Nucleus accumbens (tissue), 56 donors: Measurements from ENCODE around the gene CIAO3.
"Not testable (repeated sequence)": the region's sequence is repeated elsewhere in the genome, so short reads cannot be mapped to it uniquely, and the experiment has no call there.

Experiments used
- DNase-seq, 56 donors: peaks; one replicate each; lab custom pipeline; 2025; lab: John Stamatoyannopoulos, UW

Gene CIAO3

DNA sequence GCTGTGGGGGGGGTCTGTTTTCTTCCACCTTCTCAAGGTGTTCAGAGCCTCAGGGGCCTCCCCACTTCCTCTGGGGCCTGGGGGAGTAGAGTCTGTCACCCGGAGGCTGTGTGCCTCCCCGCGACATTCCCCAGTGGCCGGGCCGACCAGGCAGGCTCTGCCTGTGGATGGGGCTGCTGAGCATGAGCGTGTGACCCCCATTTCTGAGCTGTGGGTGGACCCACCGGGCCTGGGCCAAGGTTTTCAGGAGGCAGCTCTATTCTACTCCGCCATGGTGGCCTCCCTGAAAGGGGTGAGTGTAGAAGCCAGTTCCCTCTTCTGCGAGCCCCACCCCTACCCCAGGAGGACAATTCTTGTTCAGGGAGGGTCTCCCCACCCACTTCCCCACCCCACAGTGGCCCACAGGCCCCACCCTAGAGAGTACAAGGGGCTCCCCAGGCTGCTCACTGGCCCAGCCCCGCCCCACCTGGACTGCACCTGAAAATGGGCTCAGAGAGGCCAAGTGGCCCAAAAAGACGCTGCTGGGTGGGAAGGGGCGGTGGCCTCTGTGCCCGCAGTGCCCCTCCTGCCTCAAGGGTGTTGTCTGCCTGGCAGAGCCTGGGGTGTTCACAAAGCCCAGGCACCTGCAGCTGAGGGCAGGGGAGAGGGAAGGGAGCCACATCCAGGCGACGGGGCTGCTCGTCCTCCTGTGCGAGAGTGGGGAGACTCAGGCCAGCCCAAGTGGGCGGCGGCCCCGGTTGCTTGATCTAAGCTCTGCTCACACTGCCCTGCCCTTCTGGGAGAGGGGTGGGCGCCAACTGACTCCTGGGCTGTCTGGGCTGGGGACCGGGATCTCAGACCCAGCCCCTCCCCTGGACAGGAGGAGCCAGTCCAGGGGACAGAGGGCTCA lies 21.1 kb upstream of the CIAO3 start:
- DNase-seq: no peak

DNA sequence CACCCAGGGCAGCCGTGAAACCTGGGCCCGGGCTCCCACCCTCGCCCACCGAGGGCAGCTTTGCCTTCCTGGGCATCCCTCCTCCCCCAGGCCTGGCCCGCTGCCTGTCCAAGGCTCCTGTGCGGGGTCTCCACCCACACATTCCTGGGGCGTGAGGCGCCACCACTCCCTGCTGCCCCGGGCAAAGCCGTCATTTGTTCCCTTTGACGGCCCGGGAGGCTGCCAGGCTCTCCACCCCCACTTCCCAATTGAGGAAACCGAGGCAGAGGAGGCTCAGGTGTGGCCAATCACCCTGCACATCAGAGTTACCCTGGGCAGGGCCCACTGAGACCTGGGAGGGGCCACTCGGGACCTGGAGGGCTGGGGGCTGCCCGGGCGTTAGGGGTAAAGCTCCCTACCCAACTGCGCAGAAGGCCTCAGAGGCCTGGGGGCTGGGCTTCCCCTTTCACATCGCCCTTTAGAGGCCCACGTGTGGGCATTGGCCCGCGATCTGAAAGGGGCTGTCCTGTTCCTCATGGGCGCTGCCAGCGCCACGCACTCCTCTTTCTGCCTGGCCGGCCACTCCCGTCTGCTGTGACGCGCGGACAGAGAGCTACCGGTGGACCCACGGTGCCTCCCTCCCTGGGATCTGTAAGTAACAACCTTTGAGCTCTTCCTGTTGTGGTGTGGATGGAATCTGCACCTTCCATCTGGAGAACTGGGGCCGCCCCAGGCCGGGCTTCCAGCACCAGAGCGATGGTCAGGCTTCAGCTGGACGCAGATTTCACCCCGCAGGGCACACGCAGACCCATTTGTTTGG lies 19.9 kb upstream of the CIAO3 start, which contains the start of gene MSLN:
Gene MSLN (plus strand): TSS at position 190 of the 799 bp plus-strand sequence. CDS start 1,947 bp downstream, outside the sequence.
- DNase-seq: no peak

GRCh38 chr16:760065-760464 lies 19.3 kb upstream of the CIAO3 start:
- DNase-seq: no peak

GRCh38 chr16:759110-759910 lies 18.5 kb upstream of the CIAO3 start:
- no peak for DNase-seq

DNA sequence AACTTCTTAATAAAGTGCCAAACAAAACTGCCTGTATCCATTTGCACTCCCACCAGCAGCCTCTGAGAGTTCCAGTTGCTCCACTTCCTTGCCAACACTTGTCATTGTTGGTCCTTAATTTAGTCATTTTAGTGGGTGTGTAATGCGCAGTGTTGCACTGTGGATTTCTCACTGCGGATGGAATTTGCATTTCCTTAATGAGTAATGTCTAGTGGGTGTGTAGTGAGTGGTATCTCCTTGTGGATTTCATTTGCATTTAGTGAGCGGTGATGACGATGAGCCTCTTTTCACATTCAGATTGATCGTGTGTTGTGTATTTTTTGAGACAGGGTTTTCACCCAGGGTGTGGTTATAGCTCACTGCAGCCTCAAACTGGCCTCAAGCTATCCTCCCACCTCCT lies 15.6 kb upstream of the CIAO3 start:
- no peak for DNase-seq

- DNase-seq: no peak
Measured at GRCh38 chr16:754656-755055, 13.9 kb upstream of the CIAO3 start.

- DNase-seq: not testable (repeated sequence)
Measured at GRCh38 chr16:754121-754607, 13.4 kb upstream of the CIAO3 start.

DNA sequence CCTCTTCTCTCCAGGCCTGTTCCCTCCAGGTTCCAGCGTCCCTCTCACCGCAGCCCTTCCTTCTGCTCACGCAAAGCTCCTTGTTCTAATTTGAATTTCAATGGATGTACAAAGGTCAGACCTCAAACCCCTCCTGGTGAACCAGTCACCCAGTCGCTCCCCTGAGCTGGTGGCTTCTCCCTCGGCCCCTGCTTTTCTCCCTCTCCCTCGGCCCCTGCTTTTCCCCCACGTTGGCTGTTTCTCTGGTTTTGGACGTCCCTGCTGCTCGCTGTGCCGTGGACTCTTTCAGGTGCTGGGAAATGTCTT lies 11.2 kb upstream of the CIAO3 start:
- DNase-seq: no peak

- DNase-seq: peak in 5 of 56 donors; percentile 3 to 41 (median 13)
Measured at GRCh38 chr16:751152-752006, 10.6 kb upstream of the CIAO3 start.

DNA sequence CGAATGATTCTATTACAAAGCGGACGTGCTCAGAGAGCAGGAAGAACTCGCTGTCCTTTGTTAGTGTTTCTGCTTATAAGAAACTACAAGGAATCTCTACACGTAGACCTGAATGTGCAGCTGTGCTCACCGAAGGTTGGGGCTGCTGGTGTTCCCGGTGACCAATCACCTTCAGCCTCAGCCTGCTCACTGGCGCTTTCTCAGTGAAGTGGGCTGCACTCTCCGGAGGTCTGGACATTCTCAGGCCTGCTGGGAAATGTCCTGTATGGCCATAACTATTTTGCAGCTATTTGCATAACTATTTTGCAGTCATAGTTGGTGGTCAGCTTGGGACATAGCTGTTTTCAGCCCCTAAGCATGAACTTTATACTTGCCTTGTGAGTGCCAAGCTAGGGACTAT lies 9.7 kb upstream of the CIAO3 start:
- no peak for DNase-seq

GRCh38 chr16:749010-749409 lies 8.2 kb upstream of the CIAO3 start:
- DNase-seq: no peak

DNA sequence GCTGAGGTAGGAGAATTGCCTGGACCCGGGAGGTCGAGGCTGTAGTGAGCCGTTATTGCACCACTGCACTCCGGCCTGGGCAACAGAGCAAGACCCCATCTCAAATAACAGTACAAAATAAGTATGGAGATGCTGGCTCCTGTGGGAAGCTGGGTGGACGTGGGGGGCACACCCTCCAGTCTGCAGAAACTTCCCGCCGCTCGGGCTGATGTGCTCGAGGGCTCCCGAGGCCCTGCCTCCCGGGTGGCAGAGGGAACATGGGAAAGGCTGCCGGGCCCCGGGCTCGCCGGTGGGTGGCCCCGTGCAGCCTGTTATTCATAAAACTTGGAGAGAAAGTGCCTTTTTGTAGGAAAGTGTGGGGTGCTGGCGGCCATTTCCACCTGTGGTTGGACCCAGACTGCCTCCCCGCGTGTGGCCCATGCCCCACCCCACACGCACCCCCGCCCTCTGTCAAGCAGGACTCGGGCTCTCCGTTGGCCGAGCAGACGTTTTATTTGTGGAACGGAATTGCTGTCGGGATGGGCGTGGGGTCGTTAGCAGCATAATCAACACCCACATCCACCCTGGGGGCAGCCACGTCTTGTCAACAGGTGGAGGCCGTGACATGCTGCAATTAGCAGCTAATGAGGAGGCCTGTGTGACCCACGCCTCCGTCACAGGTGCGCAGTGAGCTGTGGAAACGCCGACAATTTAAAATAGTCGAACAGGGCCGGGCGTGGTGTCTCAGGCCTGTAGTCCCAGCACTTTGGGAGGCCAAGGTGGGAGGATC lies 7.4 kb upstream of the CIAO3 start:
- DNase-seq: no peak

DNA sequence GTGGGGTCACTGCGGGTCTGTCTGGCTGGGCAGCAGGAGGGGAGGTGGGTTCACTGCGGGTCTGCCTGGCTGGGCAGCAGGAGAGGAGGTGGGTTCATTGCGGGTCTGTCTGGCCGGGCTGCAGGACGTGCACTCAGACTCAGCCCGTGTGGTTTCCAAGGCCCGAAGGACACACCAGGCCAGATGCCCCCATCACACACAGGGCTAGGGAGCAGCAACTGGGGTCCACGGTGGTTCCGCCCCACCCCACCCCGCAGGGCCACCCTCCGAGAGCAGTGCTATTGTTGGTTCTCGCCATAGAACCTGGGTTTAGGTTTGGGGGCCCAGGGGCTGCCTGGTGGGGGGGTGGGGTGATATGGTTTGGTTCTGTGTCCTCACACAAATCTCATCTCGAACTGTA lies 5.8 kb upstream of the CIAO3 start:
- DNase-seq: no peak

GRCh38 chr16:745739-746138 lies 4.9 kb upstream of the CIAO3 start:
- no peak for DNase-seq

DNA sequence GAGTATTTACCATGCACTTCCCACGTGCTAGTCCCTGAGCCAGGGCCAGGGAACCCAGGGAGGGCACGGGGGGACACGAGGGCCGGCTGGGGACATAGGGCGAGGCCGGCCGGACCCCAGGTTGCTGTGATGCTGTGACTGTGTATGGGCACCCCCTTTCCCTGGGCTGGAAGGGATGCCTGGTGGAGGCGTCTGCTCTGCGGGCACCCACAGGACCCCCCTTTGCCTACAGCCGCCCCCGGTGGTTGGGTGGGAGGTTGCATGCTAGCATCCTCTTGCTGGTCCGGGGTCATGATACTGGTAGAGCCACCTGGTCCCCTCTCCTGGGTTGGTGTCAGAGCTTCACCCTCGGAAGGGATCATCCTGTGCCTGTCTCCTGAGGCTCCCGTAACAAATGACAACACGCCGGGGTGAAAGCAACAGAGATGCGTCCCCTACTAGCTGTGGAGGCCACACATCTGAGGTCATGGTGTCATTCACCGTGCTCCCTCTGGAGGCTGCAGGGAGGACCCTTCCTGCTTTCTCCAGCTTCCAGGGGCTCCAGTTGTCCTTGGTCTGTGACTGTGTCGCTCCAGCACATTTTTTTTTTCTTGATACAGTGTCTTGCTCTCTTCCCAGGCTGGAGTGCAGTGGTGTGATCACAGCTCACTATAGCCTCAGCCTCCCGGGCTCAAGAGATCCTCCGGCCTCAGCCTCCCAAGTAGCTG lies 3.1 kb upstream of the CIAO3 start:
- DNase-seq: no peak

GRCh38 chr16:742894-743293 lies 2.1 kb upstream of the CIAO3 start:
- not testable (repeated sequence) for DNase-seq

DNA sequence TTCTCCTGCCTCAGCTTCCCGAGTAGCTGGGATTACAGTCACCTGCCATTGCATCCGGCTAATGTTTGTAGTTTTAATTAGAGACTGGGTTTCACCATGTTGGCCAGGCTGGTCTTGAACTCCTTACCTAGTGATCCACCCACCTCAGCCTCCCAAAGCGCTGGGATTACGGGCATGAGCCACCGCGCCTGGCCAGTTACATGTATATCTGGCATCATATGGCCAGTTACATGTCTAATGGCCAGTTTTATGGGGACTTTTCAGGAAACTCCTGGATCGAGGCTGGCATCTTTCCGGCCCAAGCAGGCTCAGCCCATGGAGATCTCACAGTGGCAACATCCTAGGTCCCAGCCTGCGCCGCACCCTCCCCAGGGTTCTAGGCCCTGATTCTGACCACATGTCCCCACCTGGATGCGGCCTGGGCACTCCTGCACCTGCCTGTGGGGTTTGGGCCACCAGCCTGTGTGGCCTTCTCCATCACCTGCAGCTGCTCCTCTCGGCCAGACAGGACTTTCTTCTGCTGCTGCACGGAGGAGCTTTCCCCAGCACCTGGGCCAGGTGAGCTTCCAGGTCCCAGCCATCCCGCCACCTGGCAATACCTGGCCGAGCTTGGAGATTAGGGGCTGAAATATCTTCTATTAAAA lies 1.3 kb upstream of the CIAO3 start:
- DNase-seq: no peak

GRCh38 chr16:740459-740763 lies 386 bp downstream of the CIAO3 start:
- DNase-seq: peak in 2 of 56 donors; percentile 35 to 53
